NOMO-1 (cell line): ENCODE data around the gene DDX41.

Experiments used
- DNase-seq, 2 experiments: peaks; one replicate each; lab custom pipeline; 2025; ENCODE audit not compliant: unreplicated experiment in 2 of 2; lab: John Stamatoyannopoulos, UW

DDX41 gene

DNA sequence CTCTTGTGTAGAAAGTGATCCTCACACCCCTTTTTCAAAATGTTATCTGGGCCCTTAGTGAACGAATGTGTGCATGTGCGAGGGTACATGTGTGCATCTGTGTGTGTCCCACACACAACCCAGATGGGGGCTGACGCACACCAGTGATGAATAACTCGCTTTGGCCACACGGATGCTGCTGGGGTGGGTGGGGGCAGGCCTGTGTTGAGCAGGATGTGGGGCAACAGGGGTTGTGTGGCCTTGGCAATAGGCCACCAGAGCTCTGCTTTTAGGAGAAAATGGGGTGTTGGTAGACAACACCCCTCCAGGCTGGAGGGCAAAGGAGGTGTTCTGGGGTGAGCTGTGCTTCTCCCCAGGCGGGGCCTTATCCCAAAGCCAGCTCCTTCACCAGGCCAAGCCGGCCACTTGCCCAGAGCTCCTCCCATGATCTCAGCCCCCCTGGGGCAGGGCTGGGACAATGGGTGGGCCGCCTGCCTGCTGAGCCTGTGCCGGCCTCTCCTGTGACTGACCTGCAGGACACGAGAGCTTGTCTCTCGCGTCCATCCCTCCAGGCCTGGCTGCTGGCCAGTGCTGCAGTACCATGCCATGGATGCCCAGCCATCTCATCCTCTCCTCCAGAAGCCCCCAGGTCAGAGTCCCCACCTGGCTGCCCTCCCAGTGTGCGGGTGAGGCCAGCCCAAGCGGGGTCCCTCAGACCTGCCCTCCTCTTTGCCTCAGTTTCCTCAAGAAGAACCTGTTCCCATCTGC, 45.0 kb downstream of the DDX41 start:
- no peak for DNase-seq

DNA sequence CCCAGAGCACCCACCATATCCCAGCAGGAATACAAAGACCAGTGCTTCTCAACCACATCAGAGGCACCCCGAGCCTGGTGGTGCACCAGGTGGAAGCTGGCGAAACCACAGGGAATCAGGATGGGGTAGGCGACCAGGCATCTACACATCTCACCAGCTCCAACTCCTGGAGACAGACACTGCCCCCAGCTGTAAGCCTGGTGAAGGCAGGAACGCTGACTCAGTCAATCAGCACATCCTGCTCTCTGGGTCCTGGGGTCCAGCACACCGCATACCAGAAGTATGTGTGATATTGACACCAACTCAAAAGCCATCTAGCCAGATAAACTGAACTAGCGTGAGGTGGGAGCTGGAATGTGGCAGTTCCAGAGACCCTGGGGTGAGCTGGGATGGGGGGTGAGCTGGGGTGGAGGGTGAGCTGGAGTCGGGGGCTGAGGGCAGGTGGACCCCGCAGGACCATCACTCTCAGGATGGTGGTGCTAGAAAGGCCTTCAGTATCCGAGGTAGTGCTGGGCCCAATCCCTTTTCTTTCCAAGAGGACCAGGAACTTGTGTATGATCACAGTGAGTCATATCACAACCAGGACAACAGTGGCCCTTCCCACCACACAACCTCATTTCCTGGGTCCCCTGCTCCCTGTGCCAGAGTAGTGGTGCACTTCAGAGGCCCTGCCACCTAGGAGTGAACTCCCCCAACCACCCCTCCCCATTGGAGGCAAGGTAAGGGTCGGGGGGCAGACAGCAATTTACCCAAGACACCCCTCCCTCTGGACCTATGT, 45.8 kb downstream of the DDX41 start:
- no peak for DNase-seq

DNA sequence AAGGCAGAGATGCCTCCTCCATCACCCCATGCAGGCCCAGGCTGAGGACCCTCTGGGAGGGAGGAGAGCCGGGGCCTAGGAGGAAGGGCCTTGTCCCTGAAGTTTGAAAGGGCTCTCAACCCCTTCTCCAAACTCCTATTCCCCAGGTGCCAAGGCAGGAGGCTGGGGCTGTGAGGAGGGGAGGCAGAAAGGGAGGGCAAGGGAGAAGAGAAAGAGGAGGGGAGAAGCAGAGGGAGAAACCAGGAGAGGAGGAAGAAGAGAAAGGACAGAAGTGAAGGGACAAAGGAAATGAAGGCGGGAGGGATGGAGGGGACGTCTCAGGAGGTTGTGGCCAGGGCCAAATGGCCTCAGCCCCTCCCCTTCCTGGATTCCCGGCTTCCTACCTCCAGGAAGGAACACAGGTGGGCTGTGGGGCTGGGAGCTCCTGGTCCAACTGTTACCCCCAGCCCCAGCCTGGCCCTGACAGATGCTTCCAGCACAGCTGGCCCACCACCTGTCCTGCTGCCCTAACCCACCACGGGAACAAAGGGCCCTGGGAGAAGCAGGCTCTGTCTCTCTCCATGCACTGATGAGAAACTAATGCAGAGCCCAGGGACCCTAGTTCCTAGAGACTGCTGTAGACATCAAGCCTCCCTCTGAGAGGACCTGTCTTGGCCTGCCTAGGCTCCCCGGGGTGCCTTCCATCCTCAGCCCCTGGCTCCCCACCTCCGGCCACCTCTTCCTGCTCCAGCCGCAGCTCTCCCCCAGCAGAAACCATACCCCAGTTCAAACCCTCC, 46.8 kb downstream of the DDX41 start:
- DNase-seq: no peak

DNA sequence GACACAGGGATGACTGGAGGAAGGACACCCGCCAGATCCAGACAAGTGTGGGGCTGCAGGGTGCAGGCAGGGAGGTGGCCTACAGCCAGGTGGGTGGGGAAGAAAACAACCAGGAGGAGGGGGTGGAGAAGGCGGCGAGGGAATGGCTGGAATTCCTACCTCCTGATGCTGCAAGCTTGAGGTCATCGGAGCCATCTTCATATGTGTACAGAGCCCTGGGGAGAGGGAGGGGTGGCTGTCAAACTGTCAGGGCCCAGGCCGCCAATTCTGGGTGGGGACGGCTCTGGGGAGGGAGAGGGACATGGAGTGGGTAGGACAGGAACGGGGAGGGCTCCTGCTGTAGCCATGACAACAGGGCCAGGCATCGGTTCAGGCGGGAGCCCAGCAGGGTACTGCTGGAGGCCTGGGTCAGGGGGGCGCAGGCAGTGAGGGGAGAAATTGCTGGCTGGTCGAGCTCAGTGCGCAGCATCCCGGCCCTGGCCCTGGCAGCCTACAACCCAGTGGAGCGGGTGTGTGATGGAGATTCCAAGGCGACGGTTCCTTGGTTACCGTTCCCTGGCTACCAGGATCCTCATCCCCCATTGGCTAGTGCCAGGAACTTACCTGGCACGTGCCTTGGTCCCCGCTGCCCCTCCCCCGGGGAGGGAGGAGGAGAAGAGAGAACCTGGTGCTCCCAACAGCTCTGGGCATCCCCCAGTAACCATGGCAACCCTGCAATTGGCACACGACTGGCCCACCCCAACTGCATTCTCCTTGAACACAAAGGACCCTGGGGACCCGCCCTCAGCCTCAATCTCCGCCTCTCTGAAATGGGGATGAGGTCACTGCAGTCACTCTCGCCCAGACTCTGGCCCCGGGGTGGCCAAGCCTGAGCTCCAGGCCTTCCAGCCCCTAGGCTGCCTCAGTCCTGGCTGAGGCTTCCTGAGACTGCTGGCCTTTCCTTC, 47.8 kb downstream of the DDX41 start:
- DNase-seq: no peak

DNA sequence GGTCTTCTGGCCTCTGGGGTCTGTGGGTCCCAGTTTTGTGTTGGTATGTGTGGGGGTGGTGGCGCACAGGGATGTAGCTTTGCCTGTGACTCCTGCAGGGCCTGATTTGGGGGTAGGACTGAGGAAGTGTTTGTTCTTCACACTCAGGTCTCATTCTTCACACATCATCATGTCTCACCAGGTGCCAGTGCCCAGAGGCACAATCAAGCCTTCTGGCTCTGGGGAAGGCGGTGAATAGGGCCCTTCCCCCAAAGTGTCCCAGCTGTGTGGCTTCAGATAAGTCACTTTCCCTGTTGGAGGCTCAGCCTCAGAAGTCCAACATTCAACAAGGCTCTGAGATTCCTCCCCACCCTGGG, 48.5 kb downstream of the DDX41 start:
- DNase-seq: no peak

DNA sequence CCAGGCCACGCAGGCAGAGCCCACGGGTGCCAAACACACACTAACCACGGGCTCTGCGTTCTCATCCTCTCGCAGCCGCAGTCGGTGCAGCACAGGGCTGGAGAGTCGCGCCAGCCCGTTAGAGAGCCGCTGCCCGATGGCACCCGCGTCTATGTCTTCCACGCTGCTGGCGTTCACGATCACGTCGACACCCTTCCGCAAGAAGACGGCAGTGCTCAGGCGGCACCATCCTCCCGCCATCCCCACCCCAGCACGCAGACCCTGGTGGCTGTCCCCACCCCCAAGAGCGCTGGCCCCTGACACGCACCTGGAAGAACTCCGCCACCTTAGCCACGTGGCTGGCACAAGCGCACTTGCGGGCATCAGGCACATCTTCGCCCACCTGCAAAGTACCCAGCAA, 49.3 kb downstream of the DDX41 start:
- no peak for DNase-seq

DNA sequence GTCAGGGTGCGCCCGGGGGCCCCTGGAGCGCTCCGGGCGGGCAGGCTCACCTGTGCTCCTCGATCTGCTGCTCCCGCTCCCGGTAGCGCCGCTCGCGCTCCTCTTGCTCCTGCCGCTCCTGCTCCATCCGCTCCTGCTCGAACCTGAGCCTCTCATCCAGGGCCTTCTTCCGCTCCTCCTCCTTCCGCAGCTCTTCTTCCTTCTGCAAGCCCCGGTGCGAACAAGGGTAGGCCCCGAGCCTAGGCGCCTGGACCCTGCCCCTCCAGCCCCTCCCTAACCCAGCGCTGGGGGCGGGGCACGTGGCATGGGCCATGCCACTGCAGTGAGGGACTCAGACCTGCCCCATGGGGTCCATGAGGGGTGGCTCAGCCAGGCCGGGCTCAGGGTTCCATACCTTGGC, 49.9 kb downstream of the DDX41 start:
- no peak for DNase-seq

DNA sequence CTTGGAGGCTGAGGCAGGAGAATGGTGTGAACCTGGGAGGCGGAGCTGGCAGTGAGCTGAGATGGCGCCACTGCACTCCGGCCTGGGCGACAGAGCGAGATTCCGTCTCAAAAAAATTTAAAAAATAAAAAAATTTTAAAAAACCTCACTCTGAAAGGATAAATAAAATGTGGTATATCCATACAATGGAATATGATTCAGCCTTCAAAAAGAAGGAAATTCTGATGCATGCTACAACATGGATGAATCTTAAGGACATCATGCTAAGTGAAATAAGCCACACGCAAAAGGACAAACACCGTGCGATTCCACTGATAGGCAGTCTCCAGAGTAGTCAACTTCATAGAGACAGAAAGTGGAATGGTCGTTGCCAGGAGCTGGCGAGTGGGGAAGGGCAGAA, 51.7 kb downstream of the DDX41 start:
- DNase-seq: no peak

DNA sequence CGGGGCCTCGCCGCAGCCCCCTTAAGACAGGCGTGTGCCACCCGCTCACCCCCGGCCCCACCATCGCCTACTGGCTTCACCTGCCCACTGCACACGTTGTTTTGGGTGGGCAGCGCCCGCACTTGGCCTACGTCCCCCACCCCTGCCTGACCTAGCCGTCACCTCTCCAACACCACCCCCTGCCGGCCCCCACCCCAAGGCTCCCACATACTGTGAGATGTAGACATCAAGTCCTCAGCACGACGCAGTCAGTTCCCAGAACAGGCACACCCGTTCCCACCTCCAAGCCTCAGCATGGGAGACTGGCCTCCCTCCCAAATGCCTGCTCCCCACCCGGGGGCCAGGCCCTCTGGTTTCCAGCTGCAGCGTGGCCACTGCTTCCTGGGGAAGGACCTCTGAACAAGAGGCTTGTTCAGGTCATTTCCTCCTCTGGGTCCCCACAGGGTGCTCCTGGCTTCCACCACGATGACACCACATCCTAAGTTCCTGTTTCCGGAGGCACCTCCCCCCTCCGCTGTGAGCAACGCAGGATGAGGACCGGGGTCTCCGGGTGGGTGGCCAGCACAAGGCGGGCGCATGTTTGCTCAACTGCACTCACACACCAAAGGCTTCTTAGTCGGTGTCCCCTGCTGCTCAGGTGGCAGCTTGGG, 54.6 kb downstream of the DDX41 start:
- DNase-seq: peak; percentile 24 to 42
